Middle frontal gyrus (tissue), 1 donor: ENCODE data around the gene RMRP.
"Not testable (repeated sequence)": the region's sequence is repeated elsewhere in the genome, so short reads cannot be mapped to it uniquely, and the experiment has no call there.

Experiments
- DNase-seq: peaks from one replicate; pipeline ENCODE4 v3.0.0-alpha.2; 2015; ENCODE audit warnings: low spot score; ENCODE audit errors: extremely low spot score

RMRP gene

DNA sequence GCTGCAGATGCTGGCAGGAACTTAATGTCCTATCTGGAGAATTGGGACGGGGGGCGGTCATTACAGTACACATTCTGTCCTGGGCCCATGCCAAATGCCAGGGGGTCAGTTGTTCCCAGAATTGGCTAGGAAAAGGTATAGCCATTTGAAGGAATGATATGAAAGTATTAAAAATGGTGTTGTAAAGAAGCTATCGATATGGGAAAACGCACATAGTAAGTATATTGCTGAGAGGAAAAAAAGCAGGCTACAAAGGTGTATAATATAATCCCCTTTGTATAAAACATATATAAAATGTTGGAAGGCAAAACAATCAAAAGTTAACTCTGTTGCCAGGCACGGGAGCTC is 7.6 kb upstream of the RMRP start:
- no peak for DNase-seq

DNA sequence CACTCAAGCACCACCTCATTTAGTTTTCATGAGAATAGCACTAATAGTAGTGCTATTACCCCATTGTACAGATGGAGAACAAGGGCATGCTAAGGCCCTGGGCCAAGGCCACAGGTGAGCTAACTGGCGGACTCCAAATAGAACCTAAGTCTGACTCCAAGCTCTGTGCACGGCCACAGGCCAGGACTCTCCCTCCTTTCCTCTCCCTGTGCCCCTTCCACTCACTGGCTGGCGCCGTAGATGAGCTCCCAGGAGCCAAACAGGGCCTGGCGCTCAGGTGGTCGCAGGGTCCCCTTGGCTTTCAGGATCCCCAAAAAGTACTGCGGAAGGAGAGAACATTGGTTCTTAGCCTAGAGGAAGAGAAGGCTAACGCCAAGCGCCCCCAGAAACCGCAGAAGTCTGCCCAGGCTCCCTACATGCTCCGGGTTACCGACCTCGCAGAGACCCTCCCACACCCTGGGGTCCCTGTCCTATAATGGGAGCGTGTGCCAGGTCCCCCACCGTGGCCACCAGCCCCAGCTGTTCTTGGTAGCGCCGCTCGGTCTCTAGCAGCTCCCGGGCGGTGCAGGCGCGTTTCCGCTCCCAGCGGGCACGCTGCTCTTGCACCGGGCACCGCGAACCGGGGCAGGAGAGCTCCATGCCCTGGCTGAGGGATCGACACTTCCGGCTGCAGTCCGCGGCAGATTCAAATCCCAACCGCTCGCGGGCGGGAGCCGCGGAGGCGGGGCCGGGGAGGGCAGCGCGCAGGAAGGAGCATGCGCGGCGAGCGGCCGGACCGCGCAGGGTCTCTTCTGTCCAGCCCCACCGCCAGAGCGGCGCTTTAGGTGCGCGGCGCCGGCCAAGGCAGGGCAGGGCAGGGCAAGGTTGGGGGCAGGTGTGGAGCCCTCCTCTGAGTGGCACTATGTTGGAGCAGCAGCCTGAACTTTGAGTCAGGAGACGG is 7.0 kb upstream of the RMRP start, which contains the start of gene ARHGEF39:
ARHGEF39 (minus strand) TSS at position 665 of the 940 bp plus-strand sequence; CDS start at position 639, 26 bp downstream.
- peak; percentile 55 for DNase-seq

DNA sequence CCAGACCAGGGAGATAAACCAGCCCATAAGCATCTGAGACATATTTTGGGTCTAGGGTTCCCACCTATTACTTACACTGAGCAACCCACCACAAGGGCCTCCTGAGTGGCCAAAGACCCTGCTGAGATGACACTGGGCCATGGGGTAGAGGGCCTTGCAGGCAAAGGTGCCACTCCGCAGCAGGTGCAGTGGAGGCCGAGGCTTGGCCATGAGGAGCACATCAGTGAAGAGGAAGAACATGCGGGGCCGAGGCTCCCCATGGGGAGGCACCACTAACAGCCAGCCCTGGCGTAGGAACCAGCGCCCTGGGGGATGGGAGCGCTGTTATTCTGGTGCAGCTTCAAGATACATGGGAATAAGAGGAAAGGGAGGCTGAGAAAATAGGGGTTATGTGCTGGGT is 4.6 kb upstream of the RMRP start:
- DNase-seq = no peak

DNA sequence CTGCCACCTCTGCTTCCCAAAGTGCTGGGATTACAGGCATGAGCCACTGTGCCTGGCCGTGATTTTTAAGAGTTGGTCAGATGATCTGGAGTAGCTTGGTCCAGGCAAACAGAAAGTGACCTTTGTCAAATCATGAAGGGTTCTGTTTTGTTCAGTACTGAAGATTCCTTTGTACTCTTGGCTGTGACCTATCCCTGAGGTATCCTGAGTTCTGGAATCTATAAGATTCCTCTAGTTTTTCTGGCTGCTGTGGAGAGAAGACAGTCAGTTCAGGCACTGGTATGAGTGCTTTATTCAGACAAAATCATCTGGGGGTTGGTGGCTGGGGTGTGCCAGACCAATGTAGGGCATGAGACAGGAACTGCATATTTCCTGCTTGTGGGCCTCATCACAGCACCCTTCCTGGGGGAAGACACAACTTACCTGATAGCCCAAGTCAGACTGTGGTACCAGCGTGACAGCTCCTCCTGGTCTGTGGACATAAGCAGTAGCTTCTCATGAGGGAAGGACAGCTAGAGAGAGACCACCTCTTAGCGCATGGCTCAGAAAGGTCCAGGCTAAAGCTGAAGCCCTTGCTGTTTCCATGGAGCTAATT is 4.0 kb upstream of the RMRP start:
- DNase-seq = no peak

DNA sequence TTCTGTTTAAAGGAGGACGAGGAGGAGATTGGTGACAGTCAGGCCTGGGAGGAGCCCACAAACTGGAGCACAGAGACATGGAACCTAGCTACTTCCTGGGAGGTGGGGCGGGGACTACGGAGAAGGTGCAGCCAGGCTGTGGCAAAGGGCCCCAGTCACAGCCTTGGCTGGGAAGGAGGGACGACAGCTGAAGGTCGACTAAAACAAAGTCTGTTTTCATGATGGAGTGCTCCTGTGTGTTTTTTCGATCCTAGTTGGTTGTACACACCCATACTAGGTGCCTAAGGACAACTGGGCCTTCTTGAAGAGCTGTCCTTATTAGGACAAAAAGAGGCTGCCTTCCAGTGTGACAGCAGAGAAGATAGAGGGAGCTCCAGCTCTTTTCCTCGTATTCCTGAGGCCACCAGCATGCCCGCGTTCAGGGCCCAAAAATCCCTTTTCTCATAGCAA is 3.2 kb upstream of the RMRP start:
- DNase-seq = no peak

DNA sequence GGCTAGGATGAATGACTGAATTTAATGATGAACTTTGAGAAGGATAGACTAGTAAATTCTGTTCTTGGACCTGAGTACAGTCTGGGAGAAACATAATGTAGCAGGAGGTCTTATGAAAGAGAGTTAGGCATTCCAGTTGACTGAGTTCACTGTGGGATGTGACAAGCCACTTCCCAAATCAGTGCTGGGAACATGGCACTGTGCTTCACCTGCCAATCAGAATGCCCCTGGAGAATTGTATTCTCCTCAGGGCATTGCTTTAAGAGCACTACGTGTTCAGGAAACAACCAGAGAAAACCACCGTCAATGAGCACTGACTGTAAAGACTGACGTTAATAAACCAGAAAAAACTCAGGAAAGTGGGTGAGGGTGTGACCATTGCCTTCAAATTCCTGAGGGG is 1.5 kb upstream of the RMRP start:
- DNase-seq = no peak

DNA sequence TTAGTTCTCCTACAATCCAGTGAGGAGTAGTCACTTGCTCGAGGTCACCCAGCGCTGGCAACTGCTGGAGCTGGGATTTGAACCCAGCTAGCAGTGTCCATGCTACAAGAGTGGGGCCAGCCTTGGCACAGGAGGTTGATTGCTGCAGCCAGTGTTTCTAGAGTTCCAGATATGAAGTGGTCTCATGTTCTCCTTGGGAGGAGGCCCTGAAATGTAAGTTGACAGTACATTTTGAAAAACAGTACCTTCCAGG is 1.1 kb upstream of the RMRP start:
- no peak for DNase-seq

DNA sequence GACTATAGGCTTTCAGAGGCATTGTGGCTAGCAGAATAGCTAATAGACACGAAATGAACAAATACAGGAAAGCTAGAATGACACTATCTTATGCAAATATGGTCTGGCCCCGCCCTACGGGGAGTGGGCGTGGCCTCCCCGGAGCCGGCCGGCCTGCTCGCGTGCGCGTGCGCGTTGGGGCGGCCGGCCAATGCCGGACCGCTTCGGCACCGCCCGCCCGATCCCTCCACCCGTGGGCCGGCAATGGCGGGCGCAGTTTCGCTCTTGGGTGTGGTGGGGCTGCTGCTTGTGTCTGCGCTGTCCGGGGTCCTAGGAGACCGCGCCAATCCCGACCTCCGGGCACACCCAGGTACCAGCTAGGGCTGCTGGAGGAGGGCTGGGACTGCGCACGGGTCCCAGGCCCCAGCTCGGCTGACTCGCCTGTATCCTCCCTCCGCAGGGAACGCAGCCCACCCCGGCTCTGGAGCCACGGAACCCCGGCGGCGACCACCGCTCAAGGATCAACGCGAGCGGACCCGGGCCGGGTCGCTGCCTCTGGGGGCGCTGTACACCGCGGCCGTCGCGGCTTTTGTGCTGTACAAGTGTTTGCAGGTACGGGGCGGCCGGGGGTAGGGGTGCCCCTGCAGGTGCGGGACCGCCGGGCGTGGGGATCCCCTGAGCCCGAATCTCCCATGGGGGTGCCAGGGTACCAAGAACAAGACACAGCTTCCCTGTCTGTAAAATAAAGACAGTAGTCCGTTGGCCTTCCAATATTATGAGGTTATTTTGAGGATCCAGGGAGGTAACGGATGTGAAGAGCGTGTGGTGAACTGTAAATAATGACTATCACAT is 533 bp upstream of the RMRP start, which contains the start of gene CCDC107:
CCDC107 (plus strand) TSS at position 156 of the 831 bp plus-strand sequence; CDS start at position 244, 88 bp downstream.
- DNase-seq = peak; percentile 77

DNA sequence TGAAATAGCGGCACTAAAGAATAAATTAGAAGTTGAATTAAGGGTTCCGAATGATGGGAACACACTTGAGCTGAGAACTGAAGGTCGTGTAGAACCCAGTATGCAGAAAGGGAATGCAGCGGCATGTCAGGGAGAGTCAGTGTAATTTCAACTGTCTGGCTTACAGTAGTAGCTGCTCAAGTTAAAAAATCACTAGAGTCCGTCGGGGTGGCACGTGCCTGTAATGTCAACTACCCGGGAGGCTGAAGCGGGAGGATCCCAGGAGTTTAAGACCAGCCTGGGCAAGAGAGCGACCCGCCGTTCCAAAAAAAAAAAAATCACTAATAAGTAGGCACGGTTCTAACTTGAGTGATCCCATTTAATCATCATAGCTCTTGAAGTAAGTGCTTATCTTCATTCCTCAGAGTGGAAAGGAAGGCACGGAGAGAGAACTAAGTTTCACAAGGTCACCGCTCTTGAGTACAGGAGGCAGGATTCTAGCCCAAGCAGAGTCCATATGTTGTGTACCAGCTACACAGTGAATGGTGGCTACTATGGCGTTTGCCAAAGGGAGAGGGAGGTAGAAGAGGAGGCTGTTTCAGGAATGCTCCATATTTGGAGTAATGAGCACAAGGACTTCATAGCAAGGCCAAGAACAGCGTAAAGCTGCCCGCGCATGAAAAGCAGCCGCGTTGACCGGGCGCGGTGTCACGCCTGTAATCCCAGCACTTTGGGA is 831 bp downstream of the RMRP start:
- no peak for DNase-seq

DNA sequence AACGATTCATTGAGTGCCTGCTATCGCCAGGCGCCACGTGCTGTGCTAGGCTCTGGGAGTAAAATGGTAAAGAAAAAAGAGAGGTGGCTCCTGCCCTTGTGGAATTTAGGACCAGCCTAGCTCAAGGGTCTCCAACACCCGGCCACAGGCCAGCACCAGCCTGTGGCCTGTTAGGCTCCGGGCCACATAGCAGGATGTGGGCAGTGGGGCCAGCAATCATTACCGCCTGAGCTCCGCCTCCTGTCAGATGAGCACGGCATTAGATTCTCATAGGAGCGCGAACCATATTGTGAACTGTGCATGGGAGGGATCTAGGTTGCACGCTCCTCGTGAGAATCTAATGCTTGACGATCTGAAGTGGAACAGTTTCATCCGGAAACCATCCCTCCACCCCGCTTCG is 1.5 kb downstream of the RMRP start:
- no peak for DNase-seq

DNA sequence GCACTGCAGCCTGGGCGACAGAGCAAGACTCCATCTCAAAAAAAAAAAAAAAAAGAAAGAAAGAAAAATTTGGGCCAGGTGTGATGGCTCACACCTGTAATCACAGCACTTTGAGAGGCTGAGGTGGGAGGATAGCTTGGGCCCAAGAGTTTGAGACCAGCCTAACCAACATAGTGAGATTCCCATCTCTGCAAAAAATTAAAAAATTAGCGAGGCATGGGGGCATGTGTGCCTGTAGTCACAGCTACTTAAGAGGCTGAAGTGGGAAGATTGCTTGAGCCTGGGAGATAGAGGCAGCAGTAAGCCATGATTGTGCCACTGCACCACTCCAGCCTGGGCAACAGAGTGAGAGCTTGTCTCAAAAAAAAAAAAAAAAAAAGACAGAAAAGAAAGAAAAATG is 4.2 kb downstream of the RMRP start:
- no peak for DNase-seq

DNA sequence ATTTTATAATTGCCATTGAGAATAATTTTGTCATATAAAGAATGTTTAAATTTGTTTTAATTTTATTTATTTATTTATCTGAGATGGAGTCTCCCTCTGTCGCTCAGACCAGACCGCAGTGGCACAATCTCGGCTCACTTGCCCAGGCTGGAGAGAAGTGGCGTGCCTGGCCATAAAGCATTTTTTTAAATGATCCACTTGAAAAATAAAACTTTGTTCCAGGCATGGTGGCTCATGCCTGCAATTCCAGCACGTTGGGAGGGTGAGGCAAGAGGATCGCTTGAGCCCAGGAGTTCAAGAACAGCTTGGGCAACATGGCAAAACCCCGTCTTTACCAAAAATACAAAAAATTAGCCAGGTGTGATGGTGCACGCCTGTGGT is 5.0 kb downstream of the RMRP start:
- no peak for DNase-seq

DNA sequence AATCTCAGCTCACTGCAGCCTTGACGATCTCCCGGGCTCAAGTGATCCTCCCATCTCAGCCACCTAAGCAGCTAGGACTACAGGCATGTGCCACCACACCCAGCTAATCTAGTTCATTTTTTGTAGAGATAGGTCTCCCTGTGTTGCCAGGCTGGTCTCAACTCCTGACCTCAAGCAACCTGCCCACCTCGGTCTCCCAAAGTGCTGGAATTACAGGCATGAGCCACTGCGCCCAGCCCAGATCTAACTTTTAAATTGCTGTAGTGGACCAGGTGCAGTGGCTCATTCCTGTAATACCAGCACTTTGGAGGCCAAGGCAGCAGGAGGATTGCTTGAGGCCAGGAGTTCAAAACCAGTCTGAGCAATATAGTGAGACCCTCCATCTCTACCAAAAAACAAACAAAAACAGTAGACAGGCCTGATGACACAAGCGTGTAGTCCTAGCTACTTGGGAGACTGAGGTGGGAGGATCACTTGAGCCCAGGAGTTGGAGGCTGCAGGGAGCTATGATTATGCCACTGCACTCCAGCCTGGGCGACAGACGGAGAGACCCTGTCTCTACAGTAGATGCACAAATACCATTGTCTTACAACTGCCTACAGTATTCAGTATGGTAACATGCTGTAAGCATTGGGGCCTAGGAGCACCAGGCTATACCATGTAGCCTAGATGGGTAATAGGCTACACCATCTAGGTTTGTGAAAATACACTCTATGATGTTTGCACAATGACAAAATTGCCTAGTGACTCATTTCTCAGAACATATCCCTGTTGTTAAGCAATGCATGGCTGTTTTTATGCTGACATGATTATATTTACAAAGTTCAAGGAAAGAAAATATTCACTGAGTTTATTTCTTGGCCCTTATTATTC is 5.6 kb downstream of the RMRP start:
- no peak for DNase-seq

DNA sequence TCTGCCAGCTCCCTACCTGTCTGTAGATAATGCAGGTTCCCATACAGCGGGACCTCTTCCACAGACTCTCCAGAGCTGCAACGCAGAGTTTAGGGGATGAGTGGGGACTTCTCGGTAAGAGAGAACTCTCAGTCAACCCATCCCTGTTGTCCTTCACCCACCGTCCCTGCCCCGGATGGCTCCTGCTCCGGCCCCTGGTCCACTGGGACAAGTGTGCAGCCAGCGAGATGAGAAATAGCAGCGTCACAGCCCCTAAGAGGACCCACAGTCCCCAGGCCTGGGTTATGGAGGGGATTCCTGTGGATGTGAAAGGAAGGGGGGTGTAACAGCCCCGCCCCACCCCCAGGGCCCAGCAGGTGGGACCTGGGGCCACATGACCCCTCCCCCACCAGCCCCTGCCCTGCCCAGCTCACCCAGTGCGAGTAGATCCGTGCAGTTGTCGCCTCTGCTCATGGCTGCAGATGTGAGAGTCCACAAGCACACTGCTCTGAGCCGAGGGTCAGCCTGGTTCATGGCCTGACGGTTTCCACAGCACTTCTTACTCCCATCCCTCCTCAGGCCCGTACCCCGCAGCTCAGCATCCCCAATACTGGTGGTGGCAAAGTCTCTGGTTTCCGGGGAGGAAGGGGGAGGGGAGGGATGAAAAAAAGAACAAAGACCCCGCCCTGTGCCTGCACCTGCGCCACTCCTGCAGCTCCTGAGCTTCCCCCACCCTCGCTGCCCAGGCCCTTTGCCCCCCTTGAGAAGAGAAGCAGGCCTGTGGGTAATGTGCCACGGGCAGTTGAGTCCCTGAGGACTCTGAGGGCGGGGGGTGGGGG is 7.3 kb downstream of the RMRP start, which contains the start of gene SIT1:
SIT1 (minus strand) TSS at position 591 of the 818 bp plus-strand sequence; CDS start at position 513, 78 bp downstream.
- DNase-seq = no peak

DNA sequence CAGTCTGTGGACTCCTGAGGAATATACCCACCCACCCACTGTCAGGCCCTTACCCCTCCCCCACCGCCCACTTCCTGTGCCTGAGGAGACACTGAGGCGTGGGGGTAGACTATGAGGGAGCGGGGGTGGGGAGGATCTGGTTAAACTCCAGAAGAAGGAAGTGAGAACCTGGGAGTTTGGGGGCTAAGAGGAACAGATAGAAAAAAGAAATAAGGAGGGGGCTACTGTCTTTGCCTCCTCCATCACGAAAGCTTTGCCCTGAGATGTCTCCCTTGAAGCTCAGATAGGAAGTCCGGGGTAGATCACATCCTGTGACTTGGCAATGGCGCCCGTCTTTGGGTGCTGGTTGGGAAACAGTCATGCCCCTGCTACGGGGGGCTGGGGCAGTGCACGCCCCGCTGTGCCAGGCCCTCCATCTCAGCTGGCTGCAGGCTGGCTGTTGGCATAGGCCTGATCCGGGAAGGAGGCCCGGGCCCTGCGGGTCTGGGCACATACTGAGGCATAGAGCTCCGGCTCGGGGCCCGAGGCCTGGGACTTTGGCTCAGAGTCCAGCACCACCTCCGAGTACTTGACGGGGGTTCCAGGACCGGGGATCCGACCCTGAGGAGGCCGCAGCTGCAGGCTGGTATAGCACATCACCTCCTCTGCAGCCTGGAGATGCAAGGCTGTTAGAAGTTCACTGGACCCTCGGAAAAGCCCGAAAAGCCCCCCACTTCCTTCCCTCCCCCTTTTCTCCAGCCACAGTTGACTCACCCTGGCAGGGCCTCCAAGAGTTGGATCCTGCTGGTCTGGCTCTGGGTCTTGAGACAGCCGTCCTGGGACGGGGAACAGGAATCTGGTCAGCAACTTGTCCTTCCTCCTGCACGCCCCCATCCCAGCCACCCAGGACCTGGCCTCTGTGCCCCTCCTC is 8.1 kb downstream of the RMRP start:
- no peak for DNase-seq

DNA sequence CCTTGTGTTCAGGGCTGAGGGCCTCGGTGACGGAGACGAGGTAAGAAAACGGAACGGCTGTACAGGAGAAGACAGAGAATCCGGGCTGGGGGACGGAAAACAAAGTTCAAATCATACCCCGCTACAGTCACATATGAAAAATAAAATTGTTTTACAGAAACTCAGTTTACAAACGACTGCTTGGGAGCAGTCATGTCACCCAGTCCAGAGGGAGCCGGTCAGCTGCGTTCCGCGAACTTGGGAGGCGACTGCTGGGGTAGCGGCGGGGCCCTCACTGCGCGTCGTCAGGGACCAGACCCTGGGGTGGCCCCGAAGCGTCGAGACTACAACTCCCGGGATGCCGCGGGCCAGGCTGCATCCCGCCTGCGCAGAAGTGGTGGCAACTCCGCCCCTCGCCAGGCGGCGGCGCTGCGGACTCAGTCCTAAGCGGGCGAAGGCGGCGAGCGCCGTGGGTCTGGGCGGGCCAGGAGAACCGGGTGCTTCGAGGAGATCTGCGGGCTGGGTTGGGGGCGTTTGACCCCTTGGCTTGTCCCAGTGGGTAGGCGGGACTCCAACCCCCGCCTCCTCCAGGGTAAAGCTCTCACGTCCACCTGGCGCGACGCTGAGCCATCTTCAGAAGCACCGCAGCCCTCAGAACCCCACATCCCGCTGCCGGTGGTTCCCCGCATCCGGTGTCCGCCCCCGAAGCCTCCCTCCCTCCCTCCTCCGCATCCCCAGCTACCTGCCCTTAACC is 11.1 kb downstream of the RMRP start:
- peak; percentile 89 for DNase-seq

DNA sequence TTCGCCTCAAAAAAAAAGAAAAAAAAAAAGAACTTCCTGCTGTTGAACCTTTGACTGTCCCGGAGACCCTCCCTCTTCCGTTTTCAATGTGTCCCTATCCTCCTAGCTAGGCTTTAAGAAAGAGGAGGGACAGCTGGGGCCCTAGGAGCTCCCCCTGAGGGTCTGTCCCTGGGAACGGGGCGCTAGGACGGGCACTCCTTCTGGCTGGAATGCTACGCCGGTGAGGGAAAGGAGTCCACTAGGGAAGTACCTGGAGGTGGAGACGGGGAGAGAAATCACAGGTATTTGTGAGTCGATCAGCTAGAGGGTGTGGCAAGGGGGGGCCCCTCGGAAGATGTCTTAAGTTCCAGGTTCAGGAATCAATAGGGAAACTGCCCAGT is 11.7 kb downstream of the RMRP start:
- DNase-seq = no peak

DNA sequence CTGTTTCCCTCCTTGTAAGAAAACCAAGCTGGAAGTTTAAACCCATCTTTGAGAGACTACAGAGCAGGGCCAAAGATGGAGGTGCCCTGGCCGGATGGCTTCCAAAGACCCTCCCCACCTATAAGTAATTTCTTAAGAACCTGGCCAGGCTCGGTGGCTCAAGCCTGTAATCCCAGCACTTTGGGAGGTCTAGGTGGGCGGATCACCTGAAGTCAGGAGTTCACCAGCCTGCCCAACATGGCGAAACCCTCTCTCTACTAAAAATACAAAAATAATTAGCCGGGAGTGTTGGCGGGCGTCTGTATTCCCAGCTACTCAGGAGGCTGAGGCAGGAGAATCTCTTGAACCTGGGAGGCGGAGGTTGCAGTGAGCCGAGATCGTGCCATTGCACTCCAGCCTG is 12.1 kb downstream of the RMRP start:
- not testable (repeated sequence) for DNase-seq
